Skeletal muscle cell (primary cell): Measurements from ENCODE around the gene NLGN1.

Source experiments
- DNase-seq: peaks from one replicate; pipeline ENCODE4 v3.0.0-alpha.2; 2010; ENCODE audit warnings: low read depth
- H3K4me3 ChIP-seq: 2 replicates; pipeline ENCODE4 v1.5.1; 2011; ENCODE audit warnings: low read depth, mild to moderate bottlenecking, control low read depth, low read length, moderate library complexity

NLGN1 gene

GRCh38 chr3:174266476-174266875, 868.9 kb downstream of the NLGN1 start:
- no peak overlapping the region for H3K4me3 ChIP-seq
- no peak for DNase-seq

GRCh38 chr3:174268061-174268460, 870.5 kb downstream of the NLGN1 start:
- H3K4me3 ChIP-seq, result no peak overlapping the region
- no peak for DNase-seq

GRCh38 chr3:174268586-174268985, 871.0 kb downstream of the NLGN1 start:
- no peak for DNase-seq
- no peak overlapping the region for H3K4me3 ChIP-seq

GRCh38 chr3:174270841-174271240, 873.3 kb downstream of the NLGN1 start:
- no peak overlapping the region for H3K4me3 ChIP-seq
- peak; percentile 48 for DNase-seq

GRCh38 chr3:174275336-174275735, 877.8 kb downstream of the NLGN1 start:
- DNase-seq, result no peak
- H3K4me3 ChIP-seq, result no peak overlapping the region

- no peak for DNase-seq
- no peak overlapping the region for H3K4me3 ChIP-seq
Measured at GRCh38 chr3:174276826-174277225, 879.3 kb downstream of the NLGN1 start.

- no peak overlapping the region for H3K4me3 ChIP-seq
- no peak for DNase-seq
Measured at GRCh38 chr3:174278094-174278493, 880.5 kb downstream of the NLGN1 start.

GRCh38 chr3:174280186-174280585, 882.6 kb downstream of the NLGN1 start:
- no peak for DNase-seq
- no peak overlapping the region for H3K4me3 ChIP-seq

- no peak overlapping the region for H3K4me3 ChIP-seq
- no peak for DNase-seq
Measured at GRCh38 chr3:174285242-174285864, 887.8 kb downstream of the NLGN1 start.

- DNase-seq, result peak; percentile 80
- no peak overlapping the region for H3K4me3 ChIP-seq
Measured at GRCh38 chr3:174287705-174288104, 890.2 kb downstream of the NLGN1 start.

- no peak for DNase-seq
- no peak overlapping the region for H3K4me3 ChIP-seq
Measured at GRCh38 chr3:174294616-174295015, 897.1 kb downstream of the NLGN1 start.

- H3K4me3 ChIP-seq, result no peak overlapping the region
- DNase-seq, result no peak
Measured at GRCh38 chr3:174295306-174296092, 898.0 kb downstream of the NLGN1 start.

GRCh38 chr3:174302746-174303315, 905.3 kb downstream of the NLGN1 start:
- no peak for DNase-seq
- no peak overlapping the region for H3K4me3 ChIP-seq

GRCh38 chr3:174303907-174304560, 906.5 kb downstream of the NLGN1 start:
- no peak for DNase-seq
- no peak overlapping the region for H3K4me3 ChIP-seq

GRCh38 chr3:174308736-174309135, 911.2 kb downstream of the NLGN1 start:
- no peak overlapping the region for H3K4me3 ChIP-seq
- no peak for DNase-seq

- no peak for DNase-seq
- H3K4me3 ChIP-seq, result no peak overlapping the region
Measured at GRCh38 chr3:174310475-174310983, 913.0 kb downstream of the NLGN1 start.

- DNase-seq, result no peak
- H3K4me3 ChIP-seq, result no peak overlapping the region
Measured at GRCh38 chr3:174315225-174315624, 917.7 kb downstream of the NLGN1 start.

- no peak overlapping the region for H3K4me3 ChIP-seq
- DNase-seq, result no peak
Measured at GRCh38 chr3:174317005-174317404, 919.5 kb downstream of the NLGN1 start.

- H3K4me3 ChIP-seq, result no peak overlapping the region
- no peak for DNase-seq
Measured at GRCh38 chr3:174318181-174318580, 920.6 kb downstream of the NLGN1 start.

GRCh38 chr3:174321548-174321947, 924.0 kb downstream of the NLGN1 start:
- no peak for DNase-seq

More at GRCh38 chr3:174321548-174321947, 924.0 kb downstream of the NLGN1 start:
- H3K4me3 ChIP-seq, result no peak overlapping the region
